Pancreas (tissue), 10 donors: Measurements from ENCODE around the gene TENM4. TPM values are rescaled to one million over a fixed set of nuclear protein-coding genes. Genes with fewer than 3 reads are reported as not detected.

Source experiments
- ATAC-seq, 4 donors: fragments of 200-7000 bp; cut with Tn5 transposase; one replicate each; pipeline versions ENCODE4 v1.8.0 to v1.9.1; 2020; ENCODE audit warnings: mild to moderate bottlenecking in 4 of 4, moderate library complexity in 4 of 4
- DNase-seq, 6 donors: peaks; one replicate each; pipeline ENCODE4 v3.0.0-alpha.2; 2020
- FAIRE-seq: peaks from 2 replicates; lab custom pipeline; 2012; peaks lifted over from hg19 to GRCh38; lab: Jason Lieb, UNC
- H3K27ac ChIP-seq, 4 donors: fragments of 200-600 bp; sonication (generic); 1 replicate in 3 of 4; 2 replicates in 1 of 4; pipeline versions ENCODE4 v1.5.0 to v1.8.0; 2020
- H3K27me3 ChIP-seq, 4 donors: fragments of 200-600 bp; one replicate each; pipeline ENCODE4 v1.8.0; 2021
- H3K36me3 ChIP-seq, 3 donors: fragments of 200-600 bp; sonication (generic) in 1 of 3; one replicate each; pipeline versions ENCODE4 v1.5.0 to v1.8.0; 2020 to 2021
- H3K4me1 ChIP-seq, 3 donors: fragments of 200-600 bp; one replicate each; pipeline ENCODE4 v1.8.0; 2021
- H3K4me3 ChIP-seq, 4 donors: fragments of 200-600 bp; sonication (generic) in 2 of 4; one replicate each; pipeline versions ENCODE4 v1.5.0 to v1.8.0; 2020 to 2021
- H3K9me3 ChIP-seq, 4 donors: fragments of 200-600 bp; one replicate each; pipeline ENCODE4 v1.8.0; 2021
- WGBS, 2 donors: extraction: QIAGEN DNeasy Blood & Tissue Kit; methylation state at CpG; one replicate each; pipeline ENCODE4 v1.1.7; 2013; 5-methylcytosine and 5-hydroxymethylcytosine counted together
- intact Hi-C, 3 donors: fragments of 100-400 bp; cut with DNase I; formaldehyde crosslinking; loops; one replicate each; pipeline versions ENCODE4 v1.11.1 to v1.14.2; 2022
- polyA plus RNA-seq, 2 donors: library from polyadenylated mRNA; stranded (reverse); fragments of 200-250 nt; gene quantifications; one replicate each; pipeline ENCODE4 v1.2.3, GENCODE V29; 2013
- total RNA-seq, 6 donors: library from RNA; stranded (reverse); fragmentation: NEBNext Ultra II Directional in 4 of 6; extraction: Animal tissue kit (Norgen Biotek cat#: 25700) in 4 of 6; gene quantifications; one replicate each; pipeline versions ENCODE4 v1.2.1 to v1.2.4, GENCODE V29; 2021 to 2023
- TF ChIP-seq, protein P1 (sequence below), 4 donors: fragments of 200-600 bp; sonication (generic) in 3 of 4; IDR thresholded peaks; one replicate each; pipeline versions ENCODE4 v1.5.0 to v1.8.0; 2021; ENCODE audit warnings: antibody characterized with exemption in 4 of 4
- donor health status: healthy with polysubstance abuse.
- donor health status: DM: no; HTN: no; CAD: no; lungs with moderate emphysema.
- donor health status: DM: no; HTN: no; CAD: no.
- donor health status: control.
- donor health status: control.
- donor health status: Bipolar disorder and iron deficiency.
- donor health status: DM: yes; HTN: yes; CAD: no.
- donor health status: DM: no; HTN: no; CAD: no.
- donor health status: DM: no; HTN: no; CAD: no.
- donor health status: DM: yes; HTN: yes; CAD: no.

TENM4 gene
- total and polyA plus RNA-seq, 8 donors = 0.37 to 6.8 (median 1.3) TPM

- Histone ChIP-seq H3K4me1 (peaks cover 0 to 3% (median 0%) of the 10 kb centered on the region in 3 donors), H3K36me3 (no peaks in the 10 kb centered on the region), H3K27ac (no peak overlapping the region), H3K4me3 (no peak overlapping the region), H3K9me3 (no peaks in the 10 kb centered on the region), H3K27me3 (no peaks in the 10 kb centered on the region)
- DNase-seq (peak in 1 of 6 donors; percentile 58), ATAC-seq (no peak), FAIRE-seq (no peak)
- intact Hi-C loops = no loop called here
- 96 to 97% methylated on average over 20 of the region's 20 CpGs for WGBS, 2 donors
- TF ChIP-seq, protein P1, sequence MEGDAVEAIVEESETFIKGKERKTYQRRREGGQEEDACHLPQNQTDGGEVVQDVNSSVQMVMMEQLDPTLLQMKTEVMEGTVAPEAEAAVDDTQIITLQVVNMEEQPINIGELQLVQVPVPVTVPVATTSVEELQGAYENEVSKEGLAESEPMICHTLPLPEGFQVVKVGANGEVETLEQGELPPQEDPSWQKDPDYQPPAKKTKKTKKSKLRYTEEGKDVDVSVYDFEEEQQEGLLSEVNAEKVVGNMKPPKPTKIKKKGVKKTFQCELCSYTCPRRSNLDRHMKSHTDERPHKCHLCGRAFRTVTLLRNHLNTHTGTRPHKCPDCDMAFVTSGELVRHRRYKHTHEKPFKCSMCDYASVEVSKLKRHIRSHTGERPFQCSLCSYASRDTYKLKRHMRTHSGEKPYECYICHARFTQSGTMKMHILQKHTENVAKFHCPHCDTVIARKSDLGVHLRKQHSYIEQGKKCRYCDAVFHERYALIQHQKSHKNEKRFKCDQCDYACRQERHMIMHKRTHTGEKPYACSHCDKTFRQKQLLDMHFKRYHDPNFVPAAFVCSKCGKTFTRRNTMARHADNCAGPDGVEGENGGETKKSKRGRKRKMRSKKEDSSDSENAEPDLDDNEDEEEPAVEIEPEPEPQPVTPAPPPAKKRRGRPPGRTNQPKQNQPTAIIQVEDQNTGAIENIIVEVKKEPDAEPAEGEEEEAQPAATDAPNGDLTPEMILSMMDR (IDR thresholded peaks at IDR 0.05) = no peak
These were observed 654.1 kb downstream of the TENM4 start for GRCh38 chr11:78786746-78787145.

- ATAC-seq = no peak
- WGBS, 2 donors = 77 to 78% methylated on average over 5 of the region's 5 CpGs
These were observed 654.7 kb downstream of the TENM4 start for GRCh38 chr11:78786086-78786485.

DNA sequence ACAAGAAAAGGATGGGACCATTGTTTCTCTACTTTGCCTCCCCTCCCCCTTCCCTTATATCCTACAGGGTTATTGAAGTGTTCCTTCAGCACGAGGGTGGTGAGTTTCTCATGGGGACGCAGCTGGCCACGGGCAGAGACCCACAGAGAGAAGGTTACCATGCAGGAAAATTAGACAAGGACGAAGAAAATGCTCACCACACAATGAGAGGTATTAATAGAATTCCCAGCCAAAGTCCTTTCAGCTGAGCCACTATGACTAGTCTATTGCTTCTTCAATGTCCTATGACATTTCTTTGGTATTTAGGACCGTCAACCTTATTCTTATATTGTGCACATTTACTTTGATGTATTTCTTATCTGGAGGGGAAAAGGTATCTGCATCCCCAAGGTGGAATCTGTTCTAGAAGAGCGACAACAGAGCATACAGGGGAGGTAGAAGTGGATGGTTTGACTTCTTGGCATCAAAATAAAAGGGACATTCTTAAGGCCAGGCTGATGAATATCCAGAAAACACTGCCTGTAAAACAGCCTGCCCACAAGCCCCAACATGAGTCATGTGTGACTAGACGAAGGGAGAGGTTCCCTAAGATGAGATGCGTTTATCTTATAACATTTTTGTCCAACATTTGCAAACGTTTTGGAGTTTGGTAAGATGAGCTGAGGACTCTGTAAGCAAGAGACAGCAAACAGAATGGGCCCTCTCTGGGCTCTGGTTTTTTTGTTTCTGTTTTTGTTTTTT, 656.3 kb downstream of the TENM4 start:
- Histone ChIP-seq H3K4me3 (no peak overlapping the region), H3K9me3 (no peaks in the 10 kb centered on the region), H3K27ac (no peak overlapping the region), H3K36me3 (no peaks in the 10 kb centered on the region), H3K4me1 (peaks cover 0 to 3% (median 0%) of the 10 kb centered on the region in 3 donors), H3K27me3 (no peaks in the 10 kb centered on the region)
- no peak for FAIRE-seq
- WGBS, 2 donors = 74 to 76% methylated on average over 9 of the region's 9 CpGs
- no peak for DNase-seq
- TF ChIP-seq, protein P1 (IDR thresholded peaks at IDR 0.05) = no peak
- intact Hi-C loops = no loop called here
- no peak for ATAC-seq

More at GRCh38 chr11:78786086-78786485, 654.7 kb downstream of the TENM4 start:
- no peak for FAIRE-seq
- no peaks in the 10 kb centered on the region for H3K27me3 ChIP-seq
- H3K4me3 ChIP-seq = no peak overlapping the region
- DNase-seq = no peak
- intact Hi-C loops = no loop called here
- no peaks in the 10 kb centered on the region for H3K9me3 ChIP-seq
- H3K4me1 ChIP-seq = peaks cover 0 to 3% (median 0%) of the 10 kb centered on the region in 3 donors
- no peaks in the 10 kb centered on the region for H3K36me3 ChIP-seq
- no peak overlapping the region for H3K27ac ChIP-seq
- TF ChIP-seq, protein P1 (IDR thresholded peaks at IDR 0.05) = no peak

GRCh38 chr11:78783846-78784245, 657.0 kb downstream of the TENM4 start:
- no peak overlapping the region for H3K4me3 ChIP-seq
- no peaks in the 10 kb centered on the region for H3K9me3 ChIP-seq
- H3K4me1 ChIP-seq = no peaks in the 10 kb centered on the region
- no peaks in the 10 kb centered on the region for H3K27me3 ChIP-seq
- no peak for DNase-seq
- no peak for FAIRE-seq
- ATAC-seq = no peak
- H3K27ac ChIP-seq = no peak overlapping the region
- intact Hi-C loops = no loop called here
- TF ChIP-seq, protein P1 (IDR thresholded peaks at IDR 0.05) = no peak
- 61 to 62% methylated on average over 5 of the region's 5 CpGs for WGBS, 2 donors
- H3K36me3 ChIP-seq = no peaks in the 10 kb centered on the region

DNA sequence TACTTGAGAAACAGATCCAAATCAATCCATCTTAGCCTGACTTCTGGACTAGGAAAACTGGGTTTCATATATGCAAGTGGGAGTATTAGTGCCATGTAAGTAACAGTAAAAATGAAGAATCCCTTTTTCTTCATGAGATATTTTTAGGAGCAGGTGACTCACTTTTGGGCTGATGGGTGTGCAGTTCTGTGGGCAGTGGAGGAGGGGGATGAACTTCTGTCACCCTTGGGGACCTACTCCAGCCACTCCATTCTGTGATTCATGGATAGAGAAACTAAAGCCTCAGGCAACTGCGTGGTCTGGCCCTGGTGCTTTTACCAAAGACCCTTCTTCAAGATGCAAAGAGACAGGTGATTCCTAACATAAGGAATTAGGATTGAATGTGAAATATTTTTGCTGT, 657.5 kb downstream of the TENM4 start:
- intact Hi-C loops = no loop called here
- ATAC-seq (no peak), DNase-seq (no peak), FAIRE-seq (no peak)
- Histone ChIP-seq H3K9me3 (no peaks in the 10 kb centered on the region), H3K4me1 (no peaks in the 10 kb centered on the region), H3K27me3 (no peaks in the 10 kb centered on the region), H3K36me3 (no peaks in the 10 kb centered on the region), H3K27ac (no peak overlapping the region), H3K4me3 (no peak overlapping the region)
- WGBS, 2 donors = 96 to 97% methylated on average over 1 of the region's 1 CpG
- TF ChIP-seq, protein P1 (IDR thresholded peaks at IDR 0.05) = no peak
